ENCODE data around the gene MANSC1.
"Not testable (repeated sequence)": the region's sequence is repeated elsewhere in the genome, so short reads cannot be mapped to it uniquely, and the experiment has no call there.

The MANSC1 gene

GRCh38 chr12:12319451-12320183 lies 30.4 kb downstream of the MANSC1 start:
- no peak for DNase-seq

- DNase-seq: no peak
These were observed 34.2 kb downstream of the MANSC1 start for GRCh38 chr12:12315838-12316237.

GRCh38 chr12:12310695-12311094 lies 39.3 kb downstream of the MANSC1 start:
- not testable (repeated sequence) for DNase-seq

- DNase-seq: no peak
These were observed 44.3 kb downstream of the MANSC1 start for GRCh38 chr12:12305568-12306300.

GRCh38 chr12:12302976-12303375 lies 47.1 kb downstream of the MANSC1 start:
- no peak for DNase-seq

- no peak for DNase-seq
These were observed 48.9 kb downstream of the MANSC1 start for GRCh38 chr12:12301122-12301521.

- no peak for DNase-seq
These were observed 52.7 kb downstream of the MANSC1 start for GRCh38 chr12:12297201-12297830.

- no peak for DNase-seq
These were observed 55.6 kb downstream of the MANSC1 start for GRCh38 chr12:12294215-12295005.

GRCh38 chr12:12290206-12290605 lies 59.8 kb downstream of the MANSC1 start:
- no peak for DNase-seq

GRCh38 chr12:12286441-12286840 lies 63.6 kb downstream of the MANSC1 start:
- no peak for DNase-seq

- no peak for DNase-seq
These were observed 67.1 kb downstream of the MANSC1 start for GRCh38 chr12:12282761-12283425.

GRCh38 chr12:12282202-12282601 lies 67.8 kb downstream of the MANSC1 start:
- DNase-seq: no peak

GRCh38 chr12:12281134-12281533 lies 68.9 kb downstream of the MANSC1 start:
- no peak for DNase-seq

GRCh38 chr12:12278899-12279298 lies 71.1 kb downstream of the MANSC1 start:
- no peak for DNase-seq
